Smooth muscle cell (in vitro differentiated cells): ENCODE results near the gene SRPX2. TPM values are rescaled to one million over a fixed set of nuclear protein-coding genes. Genes with fewer than 3 reads are reported as not detected.

Experiments
- DNase-seq: peaks from one replicate; lab custom pipeline; 2025; ENCODE audit not compliant: unreplicated experiment; lab: John Stamatoyannopoulos, UW
- H2AFZ ChIP-seq: fragments of 200-600 bp; sonication (generic); 2 replicates; pipeline ENCODE4 v1.6.0; 2016; ENCODE audit warnings: antibody characterized with exemption, low read depth, mild to moderate bottlenecking
- H3F3A ChIP-seq: fragments of 200-600 bp; sonication (generic); 2 replicates; pipeline ENCODE4 v1.6.0; 2017; ENCODE audit warnings: antibody characterized with exemption, low read depth
- H3K27ac ChIP-seq: fragments of 200-600 bp; sonication (generic); 2 replicates; pipeline ENCODE4 v1.5.1; 2016; ENCODE audit warnings: low read depth, mild to moderate bottlenecking
- H3K27me3 ChIP-seq: fragments of 200-600 bp; sonication (generic); 2 replicates; pipeline ENCODE4 v1.6.1; 2016; ENCODE audit warnings: low read depth, mild to moderate bottlenecking
- H3K36me3 ChIP-seq: fragments of 200-600 bp; sonication (generic); 2 replicates; pipeline ENCODE4 v1.5.1; 2016; ENCODE audit warnings: low read depth
- H3K4me1 ChIP-seq: fragments of 200-600 bp; sonication (generic); 2 replicates; pipeline ENCODE4 v1.5.1; 2016; ENCODE audit warnings: low read depth
- H3K4me2 ChIP-seq: fragments of 200-600 bp; sonication (generic); 2 replicates; pipeline ENCODE4 v1.6.0; 2016; ENCODE audit warnings: mild to moderate bottlenecking
- H3K4me3 ChIP-seq: fragments of 200-600 bp; sonication (generic); 2 replicates; pipeline ENCODE4 v1.5.1; 2016; ENCODE audit warnings: mild to moderate bottlenecking
- H3K79me2 ChIP-seq: fragments of 200-600 bp; sonication (generic); 2 replicates; pipeline ENCODE4 v1.6.0; 2016; ENCODE audit warnings: low read depth, mild to moderate bottlenecking
- H3K9ac ChIP-seq: fragments of 200-600 bp; sonication (generic); 2 replicates; pipeline ENCODE4 v1.6.0; 2016; ENCODE audit warnings: low read depth
- H3K9me3 ChIP-seq: fragments of 200-600 bp; sonication (generic); replicated peaks from 2 replicates; pipeline ENCODE4 v1.5.1; 2016; ENCODE audit warnings: low read depth
- H4K20me1 ChIP-seq: fragments of 200-600 bp; sonication (generic); 2 replicates; pipeline ENCODE4 v1.6.0; 2016; ENCODE audit warnings: low read depth
- WGBS: methylation state at CpG from one replicate; pipeline ENCODE4 v1.1.7; 2016; ENCODE audit warnings: low lambda C conversion rate; 5-methylcytosine and 5-hydroxymethylcytosine counted together
- polyA plus RNA-seq: library from polyadenylated mRNA; unstranded; fragments of >200 nt; fragmentation: Nextera tagmentation; extraction: Ambion mirVana; gene quantifications from 2 replicates; pipeline ENCODE4 v1.2.1, GENCODE V29; 2016
- total RNA-seq: library from RNA; depleted of rRNA; stranded (reverse); fragments of >200 nt; gene quantifications from 2 replicates; pipeline ENCODE4 v1.2.3, GENCODE V29; 2014
- TF ChIP-seq, protein P1 (sequence below): fragments of 200-600 bp; sonication (generic); IDR thresholded peaks from 2 replicates; pipeline ENCODE4 v1.5.1; 2017; ENCODE audit warnings: borderline replicate concordance, mild to moderate bottlenecking, antibody characterized with exemption; ENCODE audit not compliant: insufficient read depth, poor library complexity, severe bottlenecking

SRPX2 gene
- total and polyA plus RNA-seq, 2 experiments from 2014 or later, result 118 to 215 TPM

DNA sequence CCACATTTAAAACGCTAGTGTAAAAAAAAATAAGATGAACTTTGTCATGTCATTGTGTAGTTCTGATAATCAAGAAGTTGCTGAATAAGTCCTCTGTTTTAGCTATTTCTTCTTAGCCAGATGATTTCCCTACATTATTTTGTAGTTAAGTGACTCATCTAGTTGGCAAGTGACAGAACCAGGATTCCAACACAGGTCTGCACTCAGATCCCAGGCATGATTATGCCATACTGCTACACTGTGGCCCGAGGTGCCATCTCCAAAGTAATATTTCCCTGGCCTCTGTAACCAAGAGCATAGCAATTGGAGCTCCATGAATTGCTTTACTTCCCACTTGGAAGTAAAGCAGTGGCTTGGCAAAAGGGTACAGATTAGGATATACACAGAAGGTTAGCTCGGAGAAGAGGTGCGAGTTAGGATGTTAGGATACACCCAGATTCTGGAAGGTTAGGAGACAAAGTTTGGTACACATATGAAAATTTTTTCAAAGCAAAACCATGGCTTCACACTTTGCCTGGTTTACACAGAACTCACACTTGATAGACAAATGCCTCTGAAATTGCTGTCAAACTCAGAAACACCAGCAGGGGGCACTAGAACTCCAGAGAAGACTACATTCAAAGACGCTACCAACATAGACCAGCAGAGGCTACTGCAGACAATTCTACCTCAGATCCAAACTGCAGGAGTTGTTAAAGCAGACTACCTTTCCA is 41.4 kb downstream of the SRPX2 start:
- no peak overlapping the region for H2AFZ ChIP-seq
- H3K36me3 ChIP-seq, result no peaks in the 10 kb centered on the region
- no peak overlapping the region for H3K9ac ChIP-seq
- no peak overlapping the region for H3K4me3 ChIP-seq
- no peaks in the 10 kb centered on the region for H3K79me2 ChIP-seq
- TF ChIP-seq, protein P1, sequence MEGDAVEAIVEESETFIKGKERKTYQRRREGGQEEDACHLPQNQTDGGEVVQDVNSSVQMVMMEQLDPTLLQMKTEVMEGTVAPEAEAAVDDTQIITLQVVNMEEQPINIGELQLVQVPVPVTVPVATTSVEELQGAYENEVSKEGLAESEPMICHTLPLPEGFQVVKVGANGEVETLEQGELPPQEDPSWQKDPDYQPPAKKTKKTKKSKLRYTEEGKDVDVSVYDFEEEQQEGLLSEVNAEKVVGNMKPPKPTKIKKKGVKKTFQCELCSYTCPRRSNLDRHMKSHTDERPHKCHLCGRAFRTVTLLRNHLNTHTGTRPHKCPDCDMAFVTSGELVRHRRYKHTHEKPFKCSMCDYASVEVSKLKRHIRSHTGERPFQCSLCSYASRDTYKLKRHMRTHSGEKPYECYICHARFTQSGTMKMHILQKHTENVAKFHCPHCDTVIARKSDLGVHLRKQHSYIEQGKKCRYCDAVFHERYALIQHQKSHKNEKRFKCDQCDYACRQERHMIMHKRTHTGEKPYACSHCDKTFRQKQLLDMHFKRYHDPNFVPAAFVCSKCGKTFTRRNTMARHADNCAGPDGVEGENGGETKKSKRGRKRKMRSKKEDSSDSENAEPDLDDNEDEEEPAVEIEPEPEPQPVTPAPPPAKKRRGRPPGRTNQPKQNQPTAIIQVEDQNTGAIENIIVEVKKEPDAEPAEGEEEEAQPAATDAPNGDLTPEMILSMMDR, result peak; percentile 65
- no peak overlapping the region for H3K4me2 ChIP-seq
- no peak overlapping the region for H3K27ac ChIP-seq
- WGBS, result 27% methylated on average over 5 of the region's 5 CpGs
- H3K9me3 ChIP-seq, result no peaks in the 10 kb centered on the region
- H4K20me1 ChIP-seq, result no peaks in the 10 kb centered on the region
- peak; percentile 4 for DNase-seq
- H3K4me1 ChIP-seq, result no peaks in the 10 kb centered on the region
- no peaks in the 10 kb centered on the region for H3K27me3 ChIP-seq
- H3F3A ChIP-seq, result no peaks in the 10 kb centered on the region

GRCh38 chrX:100685997-100686305 is 42.0 kb downstream of the SRPX2 start:
- no peak overlapping the region for H3K27ac ChIP-seq
- H3K4me2 ChIP-seq, result no peak overlapping the region
- WGBS, result 7% methylated on average over 1 of the region's 1 CpG
- H4K20me1 ChIP-seq, result no peaks in the 10 kb centered on the region
- no peaks in the 10 kb centered on the region for H3K36me3 ChIP-seq
- TF ChIP-seq, protein P1, result no peak
- no peak overlapping the region for H2AFZ ChIP-seq
- no peaks in the 10 kb centered on the region for H3K27me3 ChIP-seq
- H3F3A ChIP-seq, result no peaks in the 10 kb centered on the region
- no peak for DNase-seq
- H3K9me3 ChIP-seq, result no peaks in the 10 kb centered on the region
- no peaks in the 10 kb centered on the region for H3K79me2 ChIP-seq
- H3K4me3 ChIP-seq, result no peak overlapping the region
- H3K4me1 ChIP-seq, result no peaks in the 10 kb centered on the region
- H3K9ac ChIP-seq, result no peak overlapping the region

GRCh38 chrX:100687128-100687527 is 43.1 kb downstream of the SRPX2 start:
- Histone ChIP-seq H2AFZ (no peak overlapping the region), H3K4me3 (no peak overlapping the region), H3K9ac (no peak overlapping the region), H3K36me3 (no peaks in the 10 kb centered on the region), H3K4me2 (no peak overlapping the region), H3K79me2 (no peaks in the 10 kb centered on the region), H3K9me3 (no peaks in the 10 kb centered on the region), H4K20me1 (no peaks in the 10 kb centered on the region), H3K27me3 (no peaks in the 10 kb centered on the region), H3F3A (no peaks in the 10 kb centered on the region), H3K27ac (no peak overlapping the region), H3K4me1 (no peaks in the 10 kb centered on the region)
- no peak for DNase-seq
- TF ChIP-seq, protein P1, result no peak
- WGBS, result 69% methylated on average over 6 of the region's 6 CpGs

DNA sequence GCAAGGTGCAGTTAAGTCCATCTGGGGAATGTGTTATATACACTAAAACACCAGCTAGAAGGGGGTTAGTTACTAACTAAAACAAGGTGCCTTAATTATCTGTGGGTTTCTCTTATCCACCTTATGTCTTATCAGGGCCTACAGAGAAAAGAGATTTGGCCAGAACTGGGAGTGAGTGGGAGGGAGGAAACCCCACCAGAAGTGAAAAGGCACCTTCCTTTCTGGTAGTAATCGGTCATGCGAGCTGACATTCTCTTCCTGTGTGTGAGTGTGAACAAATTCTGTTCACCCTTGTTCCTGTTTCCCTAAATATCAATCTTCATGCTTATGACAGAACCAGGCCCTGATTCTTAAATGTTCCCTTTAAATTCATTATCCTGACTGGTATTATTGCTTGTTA is 43.5 kb downstream of the SRPX2 start:
- Histone ChIP-seq H3K9me3 (no peaks in the 10 kb centered on the region), H3K4me3 (no peak overlapping the region), H3K79me2 (no peaks in the 10 kb centered on the region), H3K9ac (no peak overlapping the region), H3K36me3 (no peaks in the 10 kb centered on the region), H3K4me1 (no peaks in the 10 kb centered on the region), H3K4me2 (no peak overlapping the region), H3K27me3 (no peaks in the 10 kb centered on the region), H3K27ac (no peak overlapping the region), H4K20me1 (no peaks in the 10 kb centered on the region), H3F3A (no peaks in the 10 kb centered on the region), H2AFZ (no peak overlapping the region)
- TF ChIP-seq, protein P1, result no peak
- WGBS, result 83% methylated on average over 2 of the region's 2 CpGs
- no peak for DNase-seq
